Measurements from ENCODE around the gene SYT13.

The SYT13 gene

DNA sequence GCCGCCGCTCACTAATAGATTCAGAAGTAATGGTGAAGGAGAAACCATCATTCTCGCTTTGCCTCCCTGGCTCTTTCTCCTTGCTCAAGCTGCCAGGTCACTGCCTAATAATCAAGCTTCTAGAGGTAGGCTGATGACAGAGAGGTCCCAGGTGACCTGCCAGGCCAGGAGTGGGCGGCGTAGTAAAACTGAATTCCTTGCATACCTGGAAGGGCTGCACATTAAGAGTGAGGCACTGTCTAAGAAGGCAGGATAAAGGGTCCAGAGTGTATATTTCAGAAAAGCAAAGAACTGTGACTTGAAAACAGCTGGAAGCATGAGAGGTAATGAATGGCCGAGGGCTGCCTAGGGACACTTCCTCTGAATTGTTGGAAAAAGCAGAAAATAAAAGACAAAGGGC is 4.1 kb downstream of the SYT13 start:
- no peak for DNase-seq (ENCODE audit: low spot score)
- TF ChIP-seq, protein P1, sequence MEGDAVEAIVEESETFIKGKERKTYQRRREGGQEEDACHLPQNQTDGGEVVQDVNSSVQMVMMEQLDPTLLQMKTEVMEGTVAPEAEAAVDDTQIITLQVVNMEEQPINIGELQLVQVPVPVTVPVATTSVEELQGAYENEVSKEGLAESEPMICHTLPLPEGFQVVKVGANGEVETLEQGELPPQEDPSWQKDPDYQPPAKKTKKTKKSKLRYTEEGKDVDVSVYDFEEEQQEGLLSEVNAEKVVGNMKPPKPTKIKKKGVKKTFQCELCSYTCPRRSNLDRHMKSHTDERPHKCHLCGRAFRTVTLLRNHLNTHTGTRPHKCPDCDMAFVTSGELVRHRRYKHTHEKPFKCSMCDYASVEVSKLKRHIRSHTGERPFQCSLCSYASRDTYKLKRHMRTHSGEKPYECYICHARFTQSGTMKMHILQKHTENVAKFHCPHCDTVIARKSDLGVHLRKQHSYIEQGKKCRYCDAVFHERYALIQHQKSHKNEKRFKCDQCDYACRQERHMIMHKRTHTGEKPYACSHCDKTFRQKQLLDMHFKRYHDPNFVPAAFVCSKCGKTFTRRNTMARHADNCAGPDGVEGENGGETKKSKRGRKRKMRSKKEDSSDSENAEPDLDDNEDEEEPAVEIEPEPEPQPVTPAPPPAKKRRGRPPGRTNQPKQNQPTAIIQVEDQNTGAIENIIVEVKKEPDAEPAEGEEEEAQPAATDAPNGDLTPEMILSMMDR (IDR thresholded peaks at IDR 0.05; ENCODE audit: extremely low read depth, insufficient read depth, missing control alignments), result no peak
- in situ Hi-C loops (cut with MboI; ENCODE audit: low pct_unique_long_range_greater_than_20kb, low sequenced_read_pairs, unreplicated experiment), result loop anchor here (25.0 kb wide), 1 partner anchor 170 kb away; no protein-coding TSS in a partner anchor

DNA sequence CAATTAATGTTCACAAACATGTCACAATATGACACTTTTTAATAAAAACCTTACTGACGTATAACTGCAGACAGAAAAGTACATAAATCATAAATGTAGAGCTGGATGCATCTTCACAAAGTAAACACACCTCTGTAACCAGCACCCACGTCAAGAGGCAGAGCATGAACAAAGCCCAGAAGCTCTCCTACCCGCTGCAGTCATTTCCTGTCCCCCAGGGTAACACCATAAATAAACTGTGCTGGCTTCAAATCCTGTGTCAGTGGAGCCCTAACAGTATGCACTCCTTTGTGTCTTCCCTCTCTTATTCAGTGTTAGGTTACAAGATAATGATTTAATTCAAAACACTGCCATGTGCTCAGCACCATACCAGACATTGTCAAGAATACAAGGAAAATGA is 5.7 kb downstream of the SYT13 start:
- no peak for DNase-seq (ENCODE audit: low spot score)
- in situ Hi-C loops (cut with MboI; ENCODE audit: low pct_unique_long_range_greater_than_20kb, low sequenced_read_pairs, unreplicated experiment), result loop anchor here (25.0 kb wide), 1 partner anchor 168 kb away; no protein-coding TSS in a partner anchor
- TF ChIP-seq, protein P1 (IDR thresholded peaks at IDR 0.05; ENCODE audit: extremely low read depth, insufficient read depth, missing control alignments), result no peak

DNA sequence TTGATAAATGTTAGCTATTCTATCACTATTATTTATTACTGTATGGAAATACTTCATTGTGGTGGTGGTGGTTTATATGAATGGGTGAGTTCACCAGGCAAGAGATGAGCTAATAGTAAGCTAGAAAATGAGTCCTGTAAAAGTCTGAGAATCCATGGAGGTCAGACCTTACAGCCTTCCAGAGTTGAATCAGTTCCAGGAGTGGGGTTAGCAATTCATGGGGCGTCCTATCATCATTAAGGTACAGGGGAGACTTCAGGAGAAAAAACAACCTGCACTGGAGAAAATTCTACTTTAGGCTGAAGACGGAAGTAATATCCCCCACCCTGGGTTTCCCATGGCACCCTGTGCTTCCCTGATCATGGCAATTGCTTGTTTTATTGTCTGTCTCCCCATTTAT is 6.5 kb downstream of the SYT13 start:
- TF ChIP-seq, protein P1 (IDR thresholded peaks at IDR 0.05; ENCODE audit: extremely low read depth, insufficient read depth, missing control alignments), result no peak
- in situ Hi-C loops (cut with MboI; ENCODE audit: low pct_unique_long_range_greater_than_20kb, low sequenced_read_pairs, unreplicated experiment), result loop anchor here (25.0 kb wide), 1 partner anchor 167 kb away; no protein-coding TSS in a partner anchor
- no peak for DNase-seq (ENCODE audit: low spot score)

DNA sequence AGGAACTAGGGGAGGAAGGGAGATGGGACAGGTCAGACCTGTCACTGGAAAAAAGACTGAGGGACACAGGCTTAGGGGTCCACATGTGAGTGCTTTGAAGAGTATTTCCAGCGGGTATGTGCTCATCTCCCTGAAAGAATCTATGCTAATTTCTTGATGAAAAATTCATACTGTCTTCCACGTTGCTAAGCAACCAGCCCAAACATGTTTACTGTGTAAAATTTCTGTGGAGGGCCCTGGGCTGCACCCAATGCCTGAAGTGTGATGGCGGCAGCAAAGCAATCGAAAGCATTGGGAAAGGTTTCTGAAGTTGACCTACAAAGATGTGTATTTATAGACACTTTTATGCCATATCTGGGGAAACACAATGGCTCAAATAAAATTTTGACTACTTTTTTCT is 7.4 kb downstream of the SYT13 start:
- in situ Hi-C loops (cut with MboI; ENCODE audit: low pct_unique_long_range_greater_than_20kb, low sequenced_read_pairs, unreplicated experiment), result loop anchor here (25.0 kb wide), 1 partner anchor 166 kb away; no protein-coding TSS in a partner anchor
- TF ChIP-seq, protein P1 (IDR thresholded peaks at IDR 0.05; ENCODE audit: extremely low read depth, insufficient read depth, missing control alignments), result no peak
- DNase-seq (ENCODE audit: low spot score), result no peak

DNA sequence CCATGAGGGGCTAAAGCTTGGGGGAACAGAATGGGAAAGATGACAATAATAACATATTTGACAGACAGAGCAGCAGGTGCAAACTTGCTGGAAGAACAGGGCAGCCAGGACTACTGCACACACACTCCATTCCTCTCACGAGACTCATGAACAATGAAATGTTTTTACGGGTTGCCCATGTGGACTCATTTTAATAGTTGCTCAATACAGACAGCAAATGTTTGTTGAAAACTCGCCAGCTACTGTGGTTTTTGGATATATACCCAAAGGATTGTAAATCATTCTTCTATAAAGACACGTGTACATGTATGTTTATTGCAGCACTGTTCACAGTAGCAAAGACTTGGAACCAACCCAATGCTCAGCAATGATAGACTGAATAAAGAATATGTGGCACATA is 10.3 kb downstream of the SYT13 start:
- no peak for DNase-seq (ENCODE audit: low spot score)

DNA sequence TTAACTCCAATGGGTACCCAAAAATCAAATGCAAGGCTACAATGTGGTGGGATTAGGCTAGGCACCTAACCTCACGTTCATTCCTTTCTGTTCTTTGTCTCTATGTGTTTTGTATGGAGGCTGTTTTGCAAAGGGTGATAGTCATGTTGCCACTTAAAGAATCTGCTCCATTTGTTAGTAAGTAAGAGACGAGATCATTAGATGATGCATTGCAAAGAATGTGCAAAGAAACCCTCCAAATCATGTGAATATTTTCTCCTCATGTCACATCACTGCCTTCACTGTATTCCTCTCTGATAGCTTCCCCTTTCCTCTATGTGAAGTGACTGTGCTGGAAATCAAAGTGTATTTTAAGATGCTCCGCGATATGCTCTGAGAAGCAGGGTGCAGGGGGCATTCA is 11.9 kb downstream of the SYT13 start:
- no peak for DNase-seq (ENCODE audit: low spot score)
- TF ChIP-seq, protein P1 (IDR thresholded peaks at IDR 0.05; ENCODE audit: extremely low read depth, insufficient read depth, missing control alignments), result no peak
- in situ Hi-C loops (cut with MboI; ENCODE audit: low pct_unique_long_range_greater_than_20kb, low sequenced_read_pairs, unreplicated experiment), result no loop called here

More for the DNA sequence above, 10.3 kb downstream of the SYT13 start:
- TF ChIP-seq, protein P1 (IDR thresholded peaks at IDR 0.05; ENCODE audit: extremely low read depth, insufficient read depth, missing control alignments), result no peak
- in situ Hi-C loops (cut with MboI; ENCODE audit: low pct_unique_long_range_greater_than_20kb, low sequenced_read_pairs, unreplicated experiment), result loop anchor here (25.0 kb wide), 1 partner anchor 164 kb away; no protein-coding TSS in a partner anchor
